TTC549 (cell line): ENCODE results near the gene CD72.
"Not testable (repeated sequence)": the region's sequence is repeated elsewhere in the genome, so short reads cannot be mapped to it uniquely, and the experiment has no call there.

Source experiments
- FAIRE-seq: peaks from 2 replicates; lab custom pipeline; 2012; peaks lifted over from hg19 to GRCh38; lab: Jason Lieb, UNC

CD72 gene

GRCh38 chr9:35588506-35588905 lies 29.7 kb downstream of the CD72 start:
- FAIRE-seq, result not testable (repeated sequence)

GRCh38 chr9:35584681-35585080 lies 33.5 kb downstream of the CD72 start:
- FAIRE-seq, result not testable (repeated sequence)

- FAIRE-seq, result not testable (repeated sequence)
Measured at GRCh38 chr9:35583521-35583920, 34.7 kb downstream of the CD72 start.

GRCh38 chr9:35579659-35580227 lies 38.5 kb downstream of the CD72 start:
- FAIRE-seq, result not testable (repeated sequence)

GRCh38 chr9:35579130-35579529 lies 39.1 kb downstream of the CD72 start:
- no peak for FAIRE-seq

GRCh38 chr9:35577486-35577885 lies 40.7 kb downstream of the CD72 start:
- FAIRE-seq, result no peak

GRCh38 chr9:35575478-35575877 lies 42.7 kb downstream of the CD72 start:
- no peak for FAIRE-seq

- FAIRE-seq, result no peak
Measured at GRCh38 chr9:35574578-35575122, 43.6 kb downstream of the CD72 start.

GRCh38 chr9:35570709-35571504 lies 47.3 kb downstream of the CD72 start:
- no peak for FAIRE-seq

GRCh38 chr9:35569206-35569605 lies 49.0 kb downstream of the CD72 start:
- FAIRE-seq, result no peak

GRCh38 chr9:35568196-35568595 lies 50.0 kb downstream of the CD72 start:
- no peak for FAIRE-seq

GRCh38 chr9:35566417-35566816 lies 51.8 kb downstream of the CD72 start:
- FAIRE-seq, result no peak

- no peak for FAIRE-seq
Measured at GRCh38 chr9:35564658-35565061, 53.6 kb downstream of the CD72 start.

GRCh38 chr9:35563791-35564197 lies 54.4 kb downstream of the CD72 start:
- no peak for FAIRE-seq

GRCh38 chr9:35562895-35563780 lies 55.1 kb downstream of the CD72 start:
- FAIRE-seq, result no peak

- no peak for FAIRE-seq
Measured at GRCh38 chr9:35561468-35562261, 56.5 kb downstream of the CD72 start.

- no peak for FAIRE-seq
Measured at GRCh38 chr9:35560625-35561337, 57.4 kb downstream of the CD72 start.
